NB4 (cell line): ENCODE data around the gene PFKFB3.

Experiments used
- DNase-seq: peaks from one replicate; pipeline ENCODE4 v3.0.0; 2010; ENCODE audit warnings: low read depth
- H3K4me3 ChIP-seq: one replicate; pipeline ENCODE4 v1.5.1; 2011; ENCODE audit warnings: mild to moderate bottlenecking, low read depth, low read length, moderate library complexity
- MYC ChIP-seq: IDR thresholded peaks from 2 replicates; pipeline ENCODE4 v1.6.1; 2011; ENCODE audit warnings: low read depth, low read length
- POLR2A ChIP-seq: IDR thresholded peaks from 2 replicates; pipeline ENCODE4 v1.6.1; 2011; ENCODE audit warnings: mild to moderate bottlenecking; ENCODE audit not compliant: insufficient read length; ENCODE audit errors: extremely low read depth
- TF ChIP-seq, protein P1 (sequence below): IDR thresholded peaks from 2 replicates; pipeline ENCODE4 v1.6.1; 2011; ENCODE audit warnings: low read depth, low read length
- TF ChIP-seq, protein P2 (sequence below): IDR thresholded peaks from one replicate; pipeline ENCODE4 v1.5.1; 2012; ENCODE audit warnings: low read depth, low read length

Gene PFKFB3

DNA sequence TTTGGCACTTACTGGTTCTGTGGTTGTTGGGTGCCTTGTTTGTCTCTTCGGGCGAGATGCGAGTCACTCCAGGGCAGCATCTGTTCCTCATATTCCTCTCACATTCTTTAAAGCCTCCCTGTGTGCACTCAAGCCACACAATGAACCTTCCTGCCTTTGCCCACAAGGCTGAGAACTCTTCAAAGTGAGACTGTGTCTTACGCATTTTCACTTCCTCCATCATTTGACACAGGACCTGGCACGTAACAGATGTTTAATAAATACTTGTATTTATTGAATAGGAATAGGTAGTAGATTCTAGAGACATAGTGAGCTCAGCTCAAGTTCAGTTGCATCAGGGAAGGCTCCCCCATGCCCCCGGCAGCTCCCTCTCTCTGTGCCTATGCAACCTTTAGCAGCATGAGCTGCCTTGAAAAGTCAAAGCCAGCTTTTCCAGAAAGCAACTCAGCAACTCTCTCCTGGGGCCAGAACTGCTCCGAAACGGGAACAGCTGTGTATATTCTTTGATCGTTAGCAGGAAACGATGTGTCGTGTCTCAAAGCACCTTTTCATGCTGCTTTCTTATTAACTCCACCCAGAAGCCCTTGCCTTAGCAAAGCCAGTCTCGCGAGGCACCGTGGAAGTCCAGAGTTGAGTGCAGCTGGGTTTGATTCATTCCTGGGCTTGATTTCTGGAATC, 97.5 kb downstream of the PFKFB3 start:
- peak; percentile 74 for DNase-seq
- TF ChIP-seq MYC: no peak
- TF ChIP-seq, protein P1, sequence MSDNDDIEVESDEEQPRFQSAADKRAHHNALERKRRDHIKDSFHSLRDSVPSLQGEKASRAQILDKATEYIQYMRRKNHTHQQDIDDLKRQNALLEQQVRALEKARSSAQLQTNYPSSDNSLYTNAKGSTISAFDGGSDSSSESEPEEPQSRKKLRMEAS: no peak
- TF ChIP-seq, protein P2, sequence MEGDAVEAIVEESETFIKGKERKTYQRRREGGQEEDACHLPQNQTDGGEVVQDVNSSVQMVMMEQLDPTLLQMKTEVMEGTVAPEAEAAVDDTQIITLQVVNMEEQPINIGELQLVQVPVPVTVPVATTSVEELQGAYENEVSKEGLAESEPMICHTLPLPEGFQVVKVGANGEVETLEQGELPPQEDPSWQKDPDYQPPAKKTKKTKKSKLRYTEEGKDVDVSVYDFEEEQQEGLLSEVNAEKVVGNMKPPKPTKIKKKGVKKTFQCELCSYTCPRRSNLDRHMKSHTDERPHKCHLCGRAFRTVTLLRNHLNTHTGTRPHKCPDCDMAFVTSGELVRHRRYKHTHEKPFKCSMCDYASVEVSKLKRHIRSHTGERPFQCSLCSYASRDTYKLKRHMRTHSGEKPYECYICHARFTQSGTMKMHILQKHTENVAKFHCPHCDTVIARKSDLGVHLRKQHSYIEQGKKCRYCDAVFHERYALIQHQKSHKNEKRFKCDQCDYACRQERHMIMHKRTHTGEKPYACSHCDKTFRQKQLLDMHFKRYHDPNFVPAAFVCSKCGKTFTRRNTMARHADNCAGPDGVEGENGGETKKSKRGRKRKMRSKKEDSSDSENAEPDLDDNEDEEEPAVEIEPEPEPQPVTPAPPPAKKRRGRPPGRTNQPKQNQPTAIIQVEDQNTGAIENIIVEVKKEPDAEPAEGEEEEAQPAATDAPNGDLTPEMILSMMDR: no peak
- TF ChIP-seq POLR2A: no peak
- no peak overlapping the region for H3K4me3 ChIP-seq

DNA sequence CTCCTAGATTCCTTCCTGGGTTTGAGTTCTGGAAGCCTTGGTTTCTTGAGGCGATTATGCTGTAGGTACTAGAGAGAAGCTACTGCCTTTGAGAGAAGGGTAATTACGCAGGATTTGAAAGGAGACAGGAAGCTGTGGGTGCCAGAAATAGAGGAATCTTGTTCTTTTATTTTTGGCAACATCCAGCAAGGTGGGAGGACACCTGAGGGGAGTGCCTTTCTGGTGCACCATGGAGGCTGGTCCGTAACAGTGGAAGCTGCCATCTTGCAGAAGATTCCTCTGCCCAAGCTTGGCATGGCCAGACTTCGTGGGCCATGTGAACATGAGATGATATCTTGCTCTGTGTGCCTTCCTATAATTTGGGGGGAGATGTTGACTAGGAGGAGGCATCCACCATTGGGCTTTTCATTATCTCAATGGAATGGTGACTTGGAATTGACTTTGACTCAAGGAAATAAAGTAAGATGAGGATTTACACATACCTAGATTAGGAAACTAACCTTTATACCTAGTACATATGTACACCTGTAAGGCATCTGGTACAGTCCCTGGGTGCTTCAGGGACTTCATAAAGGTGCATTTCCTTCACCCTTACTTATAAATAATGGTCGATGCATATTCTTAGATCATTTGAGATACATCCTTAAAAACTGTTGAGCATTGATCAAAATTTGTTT, 98.2 kb downstream of the PFKFB3 start:
- TF ChIP-seq MYC: no peak
- TF ChIP-seq POLR2A: no peak
- TF ChIP-seq, protein P2: no peak
- TF ChIP-seq, protein P1: no peak
- DNase-seq: no peak
- H3K4me3 ChIP-seq: no peak overlapping the region

DNA sequence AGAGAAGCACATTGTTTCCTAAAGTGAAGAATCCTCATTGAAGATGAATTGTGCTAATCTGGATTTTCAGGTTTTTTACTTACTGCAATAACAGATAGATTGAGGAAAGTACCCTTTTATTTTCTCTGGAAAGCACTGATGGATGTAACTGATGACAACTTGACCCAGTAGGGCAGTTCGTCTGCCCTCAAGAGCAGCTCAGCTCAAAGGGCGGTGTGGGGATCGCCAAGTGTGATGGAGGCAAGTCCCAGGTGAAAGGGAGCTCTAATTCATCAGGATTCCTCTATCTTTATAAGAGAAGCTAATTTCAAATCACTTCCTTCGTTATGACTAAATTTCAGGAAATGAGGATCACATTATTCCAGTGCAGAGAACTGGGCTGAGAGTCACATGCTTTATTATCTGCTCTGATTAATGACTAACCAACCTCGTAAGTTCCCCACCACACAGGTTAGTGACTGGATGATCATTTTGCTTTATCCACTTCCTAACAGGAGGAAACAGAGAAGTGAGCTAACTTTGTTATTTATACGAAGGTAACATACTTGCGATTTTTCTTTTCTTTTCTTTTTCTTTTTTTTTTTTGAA, 98.8 kb downstream of the PFKFB3 start:
- DNase-seq: no peak
- TF ChIP-seq, protein P1: no peak
- TF ChIP-seq POLR2A (no peak), MYC (no peak)
- TF ChIP-seq, protein P2: no peak
- no peak overlapping the region for H3K4me3 ChIP-seq
